Naive thymus-derived CD4-positive, alpha-beta T cell (primary cell): Measurements from ENCODE around the gene GP9. TPM values are rescaled to one million over a fixed set of nuclear protein-coding genes. Genes with fewer than 3 reads are reported as not detected.

Experiments used
- ATAC-seq: fragments of 150-1000 bp; cut with Tn5 transposase; 2 replicates; pipeline ENCODE4 v1.10.0; 2021; ENCODE audit warnings: mild to moderate bottlenecking, moderate library complexity
- CTCF ChIA-PET: fragments of 350-600 bp; sonication (Branson Sonifier 250); formaldehyde crosslinking; loops from one replicate; lab custom pipeline; 2021; ENCODE audit warnings: antibody characterized with exemption; lab: Charles Lee
- POLR2A ChIA-PET: fragments of 350-600 bp; sonication (Branson Sonifier 250); formaldehyde crosslinking; loops from one replicate; lab custom pipeline; 2021; ENCODE audit warnings: antibody characterized with exemption, inconsistent platforms; lab: Charles Lee
- DNase-seq, 9 donors: peaks; one replicate each; pipeline versions ENCODE4 v3.0.0 to v3.0.0-alpha.2; 2020 to 2022; ENCODE audit warnings: mixed read lengths in 1 of 9
- H3K27ac ChIP-seq: one replicate; pipeline ENCODE4 v1.7.0; 2013; ENCODE audit warnings: mild to moderate bottlenecking, low read depth, low read length, moderate library complexity
- H3K27me3 ChIP-seq, 2 donors: one replicate each; pipeline ENCODE4 v1.7.0; 2013; ENCODE audit warnings: low read length in 2 of 2, mild to moderate bottlenecking in 2 of 2, moderate library complexity in 2 of 2; ENCODE audit not compliant: control insufficient read depth in 2 of 2, insufficient read depth in 2 of 2
- H3K36me3 ChIP-seq, 3 experiments: 1 replicate in 2 of 3; 2 replicates in 1 of 3; pipeline ENCODE4 v1.7.0; 2013; ENCODE audit warnings: low read length in 3 of 3, mild to moderate bottlenecking in 3 of 3, moderate library complexity in 1 of 3; ENCODE audit not compliant: insufficient read depth in 3 of 3, control insufficient read depth in 2 of 3
- H3K4me1 ChIP-seq, 2 donors: one replicate each; pipeline ENCODE4 v1.7.0; 2013; ENCODE audit warnings: low read length in 2 of 2, mild to moderate bottlenecking in 2 of 2, moderate library complexity in 1 of 2; ENCODE audit not compliant: control insufficient read depth in 2 of 2, insufficient read depth in 2 of 2
- H3K4me3 ChIP-seq: 2 replicates; pipeline ENCODE4 v1.7.0; 2013; ENCODE audit warnings: mild to moderate bottlenecking, low read length
- H3K9me3 ChIP-seq, 3 experiments: 1 replicate in 2 of 3; 2 replicates in 1 of 3; pipeline ENCODE4 v1.7.0; 2013; ENCODE audit warnings: low read length in 3 of 3; ENCODE audit not compliant: control insufficient read depth in 2 of 3
- H3K27ac Mint-ChIP-seq, 9 donors: one replicate each; pipeline ENCODE4 v1.8.0; 2020 to 2022; ENCODE audit warnings: mixed read lengths in 9 of 9, mild to moderate bottlenecking in 8 of 9, moderate library complexity in 5 of 9, inconsistent platforms in 2 of 9
- H3K27me3 Mint-ChIP-seq, 5 donors: one replicate each; pipeline ENCODE4 v1.8.0; 2021 to 2022; ENCODE audit warnings: mixed read lengths in 5 of 5, mild to moderate bottlenecking in 1 of 5
- H3K36me3 Mint-ChIP-seq, 5 donors: one replicate each; pipeline ENCODE4 v1.8.0; 2020 to 2022; ENCODE audit warnings: mixed read lengths in 5 of 5, mild to moderate bottlenecking in 3 of 5, inconsistent platforms in 1 of 5
- H3K4me1 Mint-ChIP-seq, 7 donors: one replicate each; pipeline ENCODE4 v1.8.0; 2020 to 2022; ENCODE audit warnings: mixed read lengths in 7 of 7, mild to moderate bottlenecking in 3 of 7, inconsistent platforms in 1 of 7
- H3K4me3 Mint-ChIP-seq, 10 donors: one replicate each; pipeline ENCODE4 v1.8.0; 2020 to 2022; ENCODE audit warnings: mild to moderate bottlenecking in 10 of 10, mixed read lengths in 10 of 10, moderate library complexity in 6 of 10, inconsistent platforms in 2 of 10
- H3K9me3 Mint-ChIP-seq, 11 donors: one replicate each; pipeline ENCODE4 v1.8.0; 2020 to 2022; ENCODE audit warnings: mixed read lengths in 11 of 11, mild to moderate bottlenecking in 4 of 11, inconsistent platforms in 1 of 11, moderate library complexity in 1 of 11
- intact Hi-C, 2 donors: fragments of 100-400 bp; cut with micrococcal nuclease; formaldehyde crosslinking; loops; one replicate each; pipeline ENCODE4 v1.15.1; 2023
- polyA plus RNA-seq, 2 donors: library from polyadenylated mRNA; unstranded; fragments of 300-500 nt; fragmentation: Illumina TruSeq; gene quantifications; one replicate each; pipeline ENCODE4 v1.2.3, GENCODE V29; 2021
- total RNA-seq, 6 experiments: library from RNA in 5 of 6; stranded (reverse) in 5 of 6; gene quantifications; 1 replicate in 5 of 6; 2 replicates in 1 of 6; pipeline ENCODE4 v1.2.3 and lab custom pipeline; 2021 to 2026

GP9 gene
- total and polyA plus RNA-seq, 7 experiments from 2014 or later = 2.5 TPM; not detected in 6

GRCh38 chr3:129104051-129104450 is 43.5 kb downstream of the GP9 start:
- Mint-ChIP-seq H3K27ac (peak overlapping the region; percentile 42 to 95 (median 84)), H3K9me3 (no peaks in the 10 kb centered on the region), H3K4me3 (peak overlapping the region in 9 of 10 donors; percentile 2 to 78 (median 59)), H3K27me3 (no peaks in the 10 kb centered on the region), H3K36me3 (peaks cover 3 to 25% (median 12%) of the 10 kb centered on the region in 5 donors), H3K4me1 (peaks cover 61 to 97% (median 81%) of the 10 kb centered on the region in 7 donors)
- ATAC-seq = no peak
- H3K9me3 ChIP-seq = no peaks in the 10 kb centered on the region
- POLR2A ChIA-PET = interaction anchor here (0.5 to 6.3 kb wide), 5 partner anchors 11 to 80 kb away, joined by 3 to 78 read pairs (median 4); partner anchors contain the start of genes CNBP and RAB43
- intact Hi-C loops = no loop called here
- no peaks in the 10 kb centered on the region for H3K27me3 ChIP-seq
- peaks cover 0 to 56% (median 4%) of the 10 kb centered on the region in 3 experiments for H3K36me3 ChIP-seq
- peak overlapping the region; percentile 50 for H3K27ac ChIP-seq
- H3K4me3 ChIP-seq = no peak overlapping the region
- no peak for DNase-seq
- peaks cover 3 to 67% of the 10 kb centered on the region in 2 donors for H3K4me1 ChIP-seq
- CTCF ChIA-PET = interaction anchor here (0.7 to 0.9 kb wide), 2 partner anchors 14 to 198 kb away, joined by 3 read pairs; no protein-coding TSS in a partner anchor

DNA sequence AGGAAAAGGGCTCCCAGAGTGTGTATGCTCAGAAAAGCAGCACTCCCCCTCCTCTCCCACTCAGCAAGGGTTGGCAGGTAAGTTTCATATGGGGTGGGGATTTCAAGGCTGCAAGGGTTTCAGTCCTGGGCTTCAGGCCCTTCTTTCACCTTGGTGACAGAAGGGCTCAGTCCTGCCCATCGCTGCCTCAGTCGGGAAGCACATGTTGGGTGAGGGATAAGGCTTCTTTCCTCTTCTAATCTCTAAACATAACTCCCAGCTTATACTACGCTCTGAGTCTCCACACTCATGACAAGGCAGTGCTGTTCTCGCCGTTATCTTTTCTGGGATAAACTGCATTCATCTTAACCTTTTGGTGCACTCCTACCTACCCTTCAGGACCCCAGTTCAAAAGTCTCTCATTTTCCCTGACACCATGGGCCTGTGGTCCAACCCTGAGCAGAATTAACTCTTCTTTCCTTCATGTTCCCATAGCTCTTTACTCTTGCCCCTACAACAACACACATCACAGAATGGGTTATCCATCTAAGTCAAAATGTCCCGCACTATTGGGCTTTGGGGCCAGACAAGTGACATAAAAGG is 44.0 kb downstream of the GP9 start:
- H3K27me3 Mint-ChIP-seq = no peaks in the 10 kb centered on the region
- no peaks in the 10 kb centered on the region for H3K9me3 Mint-ChIP-seq
- H3K4me1 Mint-ChIP-seq = peaks cover 59 to 95% (median 79%) of the 10 kb centered on the region in 7 donors
- intact Hi-C loops = no loop called here
- H3K27ac Mint-ChIP-seq = peak overlapping the region; percentile 1 to 90 (median 84)
- H3K36me3 Mint-ChIP-seq = peaks cover 3 to 23% (median 12%) of the 10 kb centered on the region in 5 donors
- no peak for ATAC-seq
- peaks cover 3 to 67% of the 10 kb centered on the region in 2 donors for H3K4me1 ChIP-seq
- peaks cover 0 to 56% (median 4%) of the 10 kb centered on the region in 3 experiments for H3K36me3 ChIP-seq
- ChIA-PET CTCF (interaction anchor here (0.7 to 0.9 kb wide), 2 partner anchors 14 to 198 kb away, joined by 3 read pairs; no protein-coding TSS in a partner anchor), POLR2A (interaction anchor here (0.5 to 6.3 kb wide), 4 partner anchors 13 to 59 kb away, joined by 3 to 78 read pairs (median 4); partner anchors contain the start of gene RAB43)
- H3K4me3 ChIP-seq = no peak overlapping the region
- no peaks in the 10 kb centered on the region for H3K27me3 ChIP-seq
- DNase-seq = no peak
- H3K4me3 Mint-ChIP-seq = peak overlapping the region in 8 of 10 donors; percentile 6 to 78 (median 59)
- H3K9me3 ChIP-seq = no peaks in the 10 kb centered on the region
- H3K27ac ChIP-seq = peak overlapping the region; percentile 50

DNA sequence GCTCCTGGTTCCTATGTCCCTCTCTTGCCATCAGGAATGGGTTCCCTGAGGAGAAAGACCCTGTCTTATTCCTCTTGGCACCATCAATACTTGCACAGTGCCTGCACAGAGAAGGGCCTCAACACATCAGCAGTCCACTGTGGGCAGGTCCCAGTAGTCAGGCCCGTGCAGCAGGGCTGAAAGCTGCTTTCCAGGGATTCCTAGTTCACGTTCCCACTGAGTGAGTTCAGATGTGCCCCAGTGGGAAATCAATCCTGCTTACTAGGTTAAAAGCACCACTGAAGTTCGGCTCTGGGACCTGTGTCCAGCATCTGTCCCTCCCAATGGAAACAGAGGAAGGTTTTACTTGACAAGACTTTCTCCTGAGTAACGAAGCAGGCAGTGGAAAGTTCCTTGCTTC is 45.3 kb downstream of the GP9 start:
- Mint-ChIP-seq H3K4me1 (peaks cover 62 to 95% (median 81%) of the 10 kb centered on the region in 7 donors), H3K36me3 (peaks cover 3 to 34% (median 17%) of the 10 kb centered on the region in 5 donors), H3K27me3 (no peaks in the 10 kb centered on the region), H3K27ac (peak overlapping the region in 5 of 9 donors; percentile 46 to 89 (median 82)), H3K9me3 (no peaks in the 10 kb centered on the region), H3K4me3 (peak overlapping the region in 5 of 10 donors; percentile 5 to 84 (median 56))
- Histone ChIP-seq H3K4me3 (no peak overlapping the region), H3K36me3 (peaks cover 0 to 56% (median 4%) of the 10 kb centered on the region in 3 experiments), H3K9me3 (no peaks in the 10 kb centered on the region), H3K27ac (peak overlapping the region; percentile 46), H3K27me3 (no peaks in the 10 kb centered on the region), H3K4me1 (peaks cover 3 to 79% of the 10 kb centered on the region in 2 donors)
- intact Hi-C loops = loop anchor here in 1 of 2 donors (1.0 kb wide), 1 partner anchor 10 kb away; no protein-coding TSS in a partner anchor
- POLR2A ChIA-PET = interaction anchor here (0.6 to 8.6 kb wide), 4 partner anchors 14 to 317 kb away, joined by 3 to 111 read pairs (median 3); partner anchors contain the start of gene RAB43
- DNase-seq (no peak), ATAC-seq (no peak)
- CTCF ChIA-PET = interaction anchor here (0.9 kb wide), 1 partner anchor 13 kb away, joined by 3 read pairs; no protein-coding TSS in a partner anchor

DNA sequence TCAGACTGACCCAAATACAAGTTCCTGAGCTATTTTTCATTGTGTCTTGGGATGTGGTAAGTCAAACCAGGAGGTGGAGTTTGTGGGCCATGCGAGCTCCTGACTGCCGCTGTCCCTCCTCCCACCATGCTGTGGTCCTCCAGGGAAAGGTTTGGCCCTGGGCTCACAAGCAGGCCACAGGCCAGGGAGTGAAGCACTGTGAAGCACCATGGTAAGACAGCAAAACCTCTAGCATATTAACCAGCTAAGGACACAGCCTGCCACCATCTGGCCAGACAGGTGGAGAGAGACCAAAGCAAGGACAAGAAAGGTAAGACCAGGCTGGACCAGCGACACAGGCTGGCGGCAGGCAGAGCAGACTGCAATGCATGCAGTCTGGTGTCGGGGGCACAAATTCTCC is 45.7 kb downstream of the GP9 start:
- H3K4me3 ChIP-seq = no peak overlapping the region
- intact Hi-C loops = loop anchor here in 1 of 2 donors (1.0 kb wide), 1 partner anchor 10 kb away; no protein-coding TSS in a partner anchor
- Mint-ChIP-seq H3K27me3 (no peaks in the 10 kb centered on the region), H3K4me3 (peak overlapping the region in 8 of 10 donors; percentile 29 to 84 (median 57)), H3K27ac (peak overlapping the region in 6 of 9 donors; percentile 65 to 89 (median 82)), H3K4me1 (peaks cover 62 to 95% (median 81%) of the 10 kb centered on the region in 7 donors), H3K9me3 (no peaks in the 10 kb centered on the region), H3K36me3 (peaks cover 3 to 34% (median 17%) of the 10 kb centered on the region in 5 donors)
- POLR2A ChIA-PET = interaction anchor here (0.6 to 8.6 kb wide), 4 partner anchors 14 to 317 kb away, joined by 3 to 111 read pairs (median 3); partner anchors contain the start of gene RAB43
- H3K27me3 ChIP-seq = no peaks in the 10 kb centered on the region
- peak overlapping the region; percentile 46 for H3K27ac ChIP-seq
- H3K36me3 ChIP-seq = peaks cover 0 to 52% (median 4%) of the 10 kb centered on the region in 3 experiments
- DNase-seq (no peak), ATAC-seq (no peak)
- CTCF ChIA-PET = interaction anchor here (0.9 to 1.3 kb wide), 2 partner anchors 12 to 13 kb away, joined by 3 read pairs; no protein-coding TSS in a partner anchor
- H3K4me1 ChIP-seq = peaks cover 3 to 78% of the 10 kb centered on the region in 2 donors
- H3K9me3 ChIP-seq = no peaks in the 10 kb centered on the region

GRCh38 chr3:129106866-129107565 is 46.4 kb downstream of the GP9 start:
- intact Hi-C loops = loop anchor here in 1 of 2 donors (1.0 kb wide), 1 partner anchor 9 kb away; no protein-coding TSS in a partner anchor
- Histone ChIP-seq H3K4me1 (peaks cover 3 to 77% of the 10 kb centered on the region in 2 donors), H3K27ac (peak overlapping the region; percentile 46), H3K4me3 (no peak overlapping the region), H3K9me3 (no peaks in the 10 kb centered on the region), H3K36me3 (peaks cover 0 to 46% (median 4%) of the 10 kb centered on the region in 3 experiments), H3K27me3 (no peaks in the 10 kb centered on the region)
- Mint-ChIP-seq H3K4me1 (peaks cover 60 to 95% (median 79%) of the 10 kb centered on the region in 7 donors), H3K27ac (peak overlapping the region; percentile 38 to 91 (median 83)), H3K4me3 (peak overlapping the region in 8 of 10 donors; percentile 25 to 84 (median 58)), H3K36me3 (peaks cover 3 to 36% (median 17%) of the 10 kb centered on the region in 5 donors), H3K9me3 (no peaks in the 10 kb centered on the region), H3K27me3 (no peaks in the 10 kb centered on the region)
- ATAC-seq = no peak
- no peak for DNase-seq
- ChIA-PET POLR2A (interaction anchor here (0.8 to 8.6 kb wide), 3 partner anchors 13 to 176 kb away, joined by 3 to 111 read pairs (median 3); partner anchors contain the start of gene RAB43), CTCF (interaction anchor here (1.3 kb wide), 1 partner anchor 11 kb away, joined by 3 read pairs; no protein-coding TSS in a partner anchor)
